ENCODE results near the gene UGT3A1.
"Not testable (repeated sequence)": the region's sequence is repeated elsewhere in the genome, so short reads cannot be mapped to it uniquely, and the experiment has no call there.

UGT3A1 gene

DNA sequence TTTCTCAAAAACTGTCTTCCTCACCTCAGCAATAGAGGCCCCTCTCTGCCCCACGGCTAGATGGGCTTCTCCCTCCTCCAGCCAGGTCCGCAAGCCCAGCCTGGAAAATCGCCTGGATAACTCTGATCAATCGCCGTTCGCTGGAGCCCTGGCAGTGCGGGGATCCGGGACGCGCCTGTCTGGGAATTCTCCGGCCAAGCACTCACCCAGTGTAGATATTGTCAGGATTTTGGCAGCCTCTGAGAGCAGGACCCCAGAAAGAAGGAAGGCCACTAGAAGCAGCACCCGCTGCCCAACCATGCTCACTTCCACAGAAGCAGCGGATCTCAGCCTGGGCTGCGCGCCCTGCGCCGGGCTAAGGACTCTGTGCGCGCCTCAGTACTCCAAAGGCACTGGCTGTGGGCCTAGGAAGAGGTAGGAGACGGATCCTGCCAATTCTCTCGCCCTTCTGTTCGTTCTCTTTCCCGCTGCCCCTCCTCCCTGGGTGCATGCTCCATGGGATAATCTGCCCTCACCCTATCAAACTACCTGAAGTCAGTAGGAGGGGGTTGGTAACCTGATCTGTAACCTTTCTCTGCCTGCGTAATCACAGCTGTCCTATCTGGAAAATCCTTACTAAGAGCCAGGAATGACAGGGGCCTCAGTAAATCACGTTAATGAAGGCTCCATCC lies at the start of gene UGT3A1:
Gene UGT3A1, minus strand, starts transcription at position 450 of the 671 bp plus-strand sequence. Its CDS starts 150 bp downstream, at position 300.
- no peak for DNase-seq

GRCh38 chr5:36035696-36036095 lies 44.5 kb upstream of the UGT3A1 start:
- DNase-seq = no peak

- not testable (repeated sequence) for DNase-seq
These were observed 43.4 kb upstream of the UGT3A1 start for GRCh38 chr5:36034536-36035134.

DNA sequence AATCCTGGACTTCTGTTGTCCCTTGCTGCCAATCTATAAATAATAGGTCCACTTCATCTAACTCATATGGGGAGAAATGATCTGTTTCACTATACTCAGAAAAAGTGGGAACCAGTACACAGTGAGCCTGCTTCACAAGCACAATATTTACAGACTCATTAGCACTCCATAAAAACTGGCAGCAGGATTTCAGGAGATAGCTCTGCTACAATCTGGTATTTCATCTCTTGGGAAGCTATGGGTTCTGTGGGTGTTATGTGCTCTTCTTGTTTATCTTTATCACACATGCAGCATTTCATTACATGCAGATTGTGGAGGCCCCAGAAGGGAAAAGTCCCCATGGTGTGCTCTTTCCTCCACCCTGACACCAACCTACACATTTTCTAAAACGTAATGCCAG lies 42.3 kb upstream of the UGT3A1 start:
- no peak for DNase-seq

GRCh38 chr5:36033047-36033446 lies 41.9 kb upstream of the UGT3A1 start:
- no peak for DNase-seq

GRCh38 chr5:36031223-36031622 lies 40.0 kb upstream of the UGT3A1 start:
- DNase-seq = no peak

DNA sequence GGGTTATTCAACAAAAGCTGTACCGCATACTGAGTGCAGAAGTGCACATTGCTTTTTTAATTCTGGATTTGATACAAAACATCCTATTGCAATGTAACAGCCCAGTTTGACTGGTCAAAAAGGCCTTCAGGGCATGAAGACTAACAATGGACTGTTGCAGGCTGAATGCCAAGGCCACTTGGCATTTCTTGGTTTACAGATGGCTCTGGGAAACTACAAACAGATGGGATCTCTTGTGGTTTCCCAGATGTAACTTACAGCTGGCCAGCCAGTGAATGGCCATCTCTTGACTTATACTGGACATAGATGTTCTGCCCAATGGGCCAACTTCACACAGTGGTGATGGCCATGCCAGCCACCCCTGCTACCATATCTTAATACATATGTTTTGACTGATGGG lies 38.7 kb upstream of the UGT3A1 start:
- DNase-seq = no peak

DNA sequence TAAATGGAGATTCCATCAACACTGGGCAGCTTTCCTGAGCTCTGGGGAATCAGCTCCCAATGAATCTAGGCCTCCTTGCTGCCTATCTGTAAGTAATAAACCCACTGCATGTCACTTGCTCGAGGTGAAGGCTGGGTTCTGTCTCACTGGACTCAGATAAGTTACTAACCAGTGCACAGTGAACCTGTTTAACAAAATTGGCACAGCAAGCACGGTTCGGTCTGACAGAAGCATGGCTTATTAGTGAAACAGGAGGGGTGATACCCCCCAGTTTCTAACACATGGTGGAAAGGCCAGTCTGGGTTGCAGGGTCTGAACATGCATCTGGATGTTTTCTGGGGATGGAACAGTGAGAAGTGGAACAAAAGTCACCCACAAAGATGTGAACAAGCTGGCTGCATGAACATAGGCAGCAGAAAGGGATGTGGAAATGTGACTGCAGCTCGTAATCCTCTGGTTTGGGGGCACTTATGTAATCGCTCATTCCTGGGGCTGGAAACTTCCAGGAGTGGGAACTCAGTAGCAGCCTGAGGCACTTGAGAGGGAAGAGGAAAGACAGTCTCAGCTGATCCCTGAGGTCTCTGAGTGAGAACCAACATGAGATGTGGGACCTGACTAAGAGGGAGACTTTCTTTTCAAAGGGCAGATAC lies 37.8 kb upstream of the UGT3A1 start:
- no peak for DNase-seq

- DNase-seq = no peak
These were observed 36.5 kb upstream of the UGT3A1 start for GRCh38 chr5:36027711-36028110.

- no peak for DNase-seq
These were observed 35.7 kb upstream of the UGT3A1 start for GRCh38 chr5:36026706-36027465.

DNA sequence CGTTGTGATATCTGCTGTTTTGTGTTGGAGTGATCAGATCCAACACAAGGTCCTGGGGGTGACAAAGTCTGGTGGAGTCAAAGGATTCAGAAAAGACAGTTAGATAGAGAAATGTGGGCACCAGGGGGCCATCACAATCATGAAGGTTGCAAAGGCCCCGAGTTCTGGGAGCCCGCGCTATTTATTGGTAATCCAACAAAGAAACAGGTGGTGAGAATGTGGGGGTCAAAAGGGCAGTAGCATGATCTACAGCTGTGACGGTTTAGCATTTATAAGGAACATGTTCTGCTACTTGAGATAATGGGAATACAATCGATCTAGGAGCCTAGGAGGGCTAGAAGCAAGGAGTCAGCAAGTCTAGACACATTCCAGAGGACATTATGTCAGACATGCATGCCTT lies 31.1 kb upstream of the UGT3A1 start:
- DNase-seq = not testable (repeated sequence)

DNA sequence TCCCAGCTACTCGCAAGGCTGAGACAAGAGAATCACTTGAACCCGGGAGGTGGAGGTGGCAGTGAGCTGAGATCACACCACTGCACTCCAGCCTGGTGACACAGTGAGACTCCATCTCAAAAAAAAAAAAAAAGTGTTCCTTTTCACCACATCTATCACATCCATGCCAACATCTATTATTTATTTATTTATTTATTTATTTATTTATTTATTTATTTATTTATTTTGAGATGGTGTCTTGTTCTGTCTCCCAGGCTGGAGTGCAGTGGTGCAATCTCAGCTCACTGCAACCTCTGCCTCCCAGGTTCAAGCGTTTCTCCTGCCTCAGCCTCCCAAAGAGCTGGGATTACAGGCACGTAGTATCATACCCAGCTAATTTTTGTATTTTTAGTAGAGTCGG lies 28.4 kb upstream of the UGT3A1 start:
- DNase-seq = not testable (repeated sequence)

DNA sequence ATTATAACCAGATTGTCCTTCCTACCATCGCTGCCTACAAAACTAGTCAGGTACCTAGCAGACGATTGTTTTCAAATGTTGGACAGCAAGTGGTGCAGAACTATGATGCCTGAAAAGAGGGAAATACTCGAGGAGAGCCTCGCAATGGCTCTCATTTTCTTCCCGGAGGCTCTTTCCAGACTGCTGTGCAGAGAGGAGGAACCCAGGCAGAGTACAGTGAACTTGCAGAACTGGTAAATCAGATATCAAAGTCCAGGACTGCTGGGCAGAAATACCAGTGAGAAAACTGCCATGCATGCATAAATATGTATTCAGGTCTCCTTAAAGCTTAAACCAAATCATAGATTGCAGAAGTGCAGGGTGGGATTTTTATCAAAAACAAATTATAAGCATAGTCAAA lies 26.4 kb upstream of the UGT3A1 start:
- no peak for DNase-seq

GRCh38 chr5:36017004-36017403 lies 25.8 kb upstream of the UGT3A1 start:
- DNase-seq = no peak

DNA sequence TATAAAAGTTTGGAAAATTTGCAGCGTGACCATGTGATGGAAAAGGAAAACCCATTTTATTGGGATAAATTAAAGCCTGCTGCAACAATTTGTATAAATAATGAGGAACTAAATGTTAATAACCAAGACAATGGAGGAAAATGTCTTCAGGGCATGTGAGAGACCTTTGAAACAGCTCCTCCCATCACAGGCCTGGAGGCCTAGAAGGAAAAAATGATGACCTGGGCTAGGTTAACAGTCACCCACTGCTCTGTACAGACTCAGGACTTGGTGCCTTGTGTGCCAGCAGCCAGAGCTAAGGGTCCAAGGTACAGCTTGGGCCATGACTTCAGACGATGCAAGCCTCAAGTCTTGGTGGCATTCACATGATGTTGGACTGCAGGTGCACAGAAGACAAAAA lies 22.0 kb upstream of the UGT3A1 start:
- DNase-seq = no peak

GRCh38 chr5:36009698-36010097 lies 18.5 kb upstream of the UGT3A1 start:
- DNase-seq = no peak

DNA sequence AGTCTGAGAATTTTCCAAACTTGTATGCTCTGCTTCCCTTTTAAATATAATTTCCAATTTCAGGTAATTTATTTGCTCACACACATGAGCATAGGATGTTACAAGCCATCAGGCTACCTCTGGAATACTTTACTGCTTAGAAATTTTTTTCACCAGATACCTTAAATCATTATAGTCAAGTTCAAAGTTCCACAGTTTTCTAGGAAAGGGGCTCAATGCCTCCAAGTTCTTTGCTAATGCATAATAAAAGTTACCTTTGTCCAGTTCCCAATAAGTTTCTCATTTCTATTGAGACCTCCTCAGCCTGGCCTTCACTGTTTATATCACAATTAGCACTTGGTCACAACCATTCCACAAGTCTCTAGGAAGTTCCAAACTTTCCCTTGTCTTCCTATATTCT lies 16.2 kb upstream of the UGT3A1 start:
- DNase-seq = no peak

DNA sequence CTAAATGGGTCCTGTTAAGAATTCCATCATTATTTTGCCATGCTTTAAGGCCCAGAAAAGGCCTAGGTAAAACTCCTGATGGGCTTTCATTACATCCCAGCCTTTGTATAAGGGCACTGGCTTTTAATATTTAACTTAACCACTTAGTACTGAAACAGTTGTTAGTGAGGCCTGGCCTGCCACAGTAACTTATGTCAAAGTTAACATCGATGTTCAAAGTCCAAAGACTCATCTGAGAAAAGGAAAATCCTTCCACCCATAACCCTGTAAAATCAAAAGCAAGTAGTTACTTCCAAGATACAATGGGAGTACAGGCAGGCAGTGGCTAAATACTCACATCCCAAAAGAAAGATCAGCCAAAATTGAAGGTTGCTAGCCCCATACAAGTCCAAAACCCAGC lies 15.0 kb upstream of the UGT3A1 start:
- no peak for DNase-seq

DNA sequence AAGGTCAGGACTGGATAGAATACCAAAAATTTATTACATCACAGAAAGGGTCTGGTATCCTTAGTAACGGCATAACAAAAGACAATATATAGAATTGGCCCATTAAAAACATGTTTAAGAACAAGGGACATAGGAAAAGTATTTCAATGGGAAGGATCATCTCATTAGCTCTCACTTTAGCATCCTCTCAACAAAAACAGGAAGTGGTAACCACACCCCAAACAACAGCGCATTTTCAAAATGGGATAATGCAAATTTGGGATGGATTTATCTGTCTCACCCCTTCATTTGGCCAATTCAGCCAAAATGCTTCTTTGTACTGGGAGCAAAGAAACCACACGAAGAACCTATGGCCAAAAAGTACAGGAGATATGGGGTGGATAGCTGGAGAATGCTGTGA lies 9.8 kb upstream of the UGT3A1 start:
- DNase-seq = no peak

DNA sequence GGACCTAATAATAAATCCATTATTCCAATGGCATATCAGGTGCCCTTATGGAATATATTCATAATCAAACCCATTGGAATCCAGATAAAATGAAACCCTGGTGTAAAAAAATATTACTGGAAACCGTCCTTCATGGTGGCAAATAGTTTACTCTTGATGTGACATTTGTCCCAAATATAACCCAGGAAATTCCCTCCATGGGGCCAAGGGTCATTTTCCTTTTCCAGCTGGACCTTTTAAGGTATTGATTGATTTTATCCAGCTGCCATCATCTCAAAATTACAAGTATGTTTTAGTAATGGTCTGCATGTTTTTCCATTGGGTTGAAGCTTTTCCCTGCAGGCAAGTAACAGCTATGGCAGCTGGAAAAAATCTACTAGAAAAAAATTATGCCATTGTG lies 8.4 kb upstream of the UGT3A1 start:
- no peak for DNase-seq

- no peak for DNase-seq
These were observed 4.9 kb upstream of the UGT3A1 start for GRCh38 chr5:35996076-35996475.

GRCh38 chr5:35990520-35990919 lies 670 bp downstream of the UGT3A1 start:
- no peak for DNase-seq

DNA sequence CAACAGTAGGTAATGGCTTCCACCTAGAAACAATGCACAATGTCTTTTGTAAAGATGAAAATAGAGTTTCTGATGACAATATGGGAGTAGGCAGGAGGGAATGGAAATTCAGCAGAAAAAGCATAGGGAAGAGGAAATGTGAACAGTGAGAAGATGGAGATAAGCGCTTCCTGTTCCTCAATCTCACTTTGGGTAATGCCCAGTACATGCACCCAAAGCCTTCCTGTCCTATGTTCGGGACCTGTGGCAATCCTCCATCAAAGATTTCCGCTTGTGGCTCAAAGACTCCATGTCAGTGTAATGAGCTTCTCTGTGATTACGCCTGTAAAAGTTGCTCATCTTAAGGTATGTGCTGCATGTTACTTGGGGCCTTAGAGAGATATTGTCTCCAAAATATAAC lies 2.7 kb downstream of the UGT3A1 start:
- no peak for DNase-seq

DNA sequence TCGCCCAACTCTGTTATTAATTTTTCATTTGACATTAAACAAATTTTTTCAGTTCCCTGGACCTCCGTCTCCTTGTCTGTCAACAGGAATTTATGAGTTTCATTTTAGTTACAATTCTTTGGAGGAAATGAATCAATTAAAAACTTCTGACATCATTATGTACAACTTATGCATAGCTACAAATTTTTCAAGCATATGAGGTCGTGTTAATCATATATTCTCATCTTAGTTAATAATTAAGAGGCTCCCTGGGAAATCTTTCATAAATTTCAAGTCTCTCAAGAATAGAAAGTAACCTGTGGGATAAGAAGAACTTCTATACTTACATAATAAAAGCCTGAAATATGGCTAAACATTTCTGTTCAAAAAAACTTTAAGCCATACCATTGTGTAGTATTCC lies 3.4 kb downstream of the UGT3A1 start:
- DNase-seq = no peak
